Measurements from ENCODE around the gene PTMS.

DNA sequence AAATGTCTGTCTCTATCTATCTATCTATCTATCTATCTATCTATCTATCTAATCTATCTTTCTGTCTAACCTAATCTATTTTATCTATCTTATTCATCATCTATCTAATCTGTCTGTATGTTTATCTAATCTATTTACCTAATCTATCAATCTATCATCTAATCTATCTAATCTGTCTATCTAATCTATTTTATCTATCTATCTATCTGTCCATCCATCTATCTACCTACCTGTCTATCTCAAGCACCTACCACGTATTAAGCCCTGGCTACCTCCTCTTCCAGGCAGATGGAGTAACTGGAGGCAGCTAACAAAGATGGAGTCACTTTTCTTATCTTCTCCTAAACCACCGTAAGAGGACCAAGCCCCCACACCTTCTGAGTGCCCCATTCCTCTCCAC, 28.9 kb downstream of the PTMS start:
- no peak for TF ChIP-seq FOXP2 (optimal IDR thresholded peaks at IDR 0.05; ENCODE audit: control extremely low read depth, extremely low read length, insufficient read depth)
- TF ChIP-seq EZH2 (IDR thresholded peaks at IDR 0.05) = no peak
- TF ChIP-seq POLR2AphosphoS5 (IDR thresholded peaks at IDR 0.05; ENCODE audit: borderline replicate concordance, low read depth, low read length) = no peak
